ENCODE data around the gene DEPP1. TPM values are rescaled to one million over a fixed set of nuclear protein-coding genes. Genes with fewer than 3 reads are reported as not detected.

Gene DEPP1
- total RNA-seq, 1 donor from 2014 or later = 0.26 TPM

- FAIRE-seq (no peak), DNase-seq (ENCODE audit: low read depth) (no peak)
- Histone ChIP-seq H3K27me3 (ENCODE audit: control insufficient read depth, insufficient read depth, low read length) (no peaks in the 10 kb centered on the region), H3K4me3 (ENCODE audit: low read depth, low read length) (no peak overlapping the region), H3K36me3 (ENCODE audit: control insufficient read depth, insufficient read depth, low read length) (no peaks in the 10 kb centered on the region)
- TF ChIP-seq CTCF (IDR thresholded peaks at IDR 0.05; ENCODE audit: insufficient read depth, low read length, severe bottlenecking) = no peak
Observed at GRCh38 chr10:44956717-44957706, 21.6 kb downstream of the DEPP1 start.

- DNase-seq (ENCODE audit: low read depth) (no peak), FAIRE-seq (no peak)
- H3K4me3 ChIP-seq (ENCODE audit: low read depth, low read length) = no peak overlapping the region
- H3K27me3 ChIP-seq (ENCODE audit: control insufficient read depth, insufficient read depth, low read length) = no peaks in the 10 kb centered on the region
- TF ChIP-seq CTCF (IDR thresholded peaks at IDR 0.05; ENCODE audit: insufficient read depth, low read length, severe bottlenecking) = no peak
- H3K36me3 ChIP-seq (ENCODE audit: control insufficient read depth, insufficient read depth, low read length) = no peaks in the 10 kb centered on the region
Observed at GRCh38 chr10:44956226-44956625, 22.4 kb downstream of the DEPP1 start.

GRCh38 chr10:44955413-44956070 lies 23.1 kb downstream of the DEPP1 start:
- no peak for FAIRE-seq
- no peak for TF ChIP-seq CTCF (IDR thresholded peaks at IDR 0.05; ENCODE audit: insufficient read depth, low read length, severe bottlenecking)

GRCh38 chr10:44954962-44955361 lies 23.6 kb downstream of the DEPP1 start:
- no peaks in the 10 kb centered on the region for H3K36me3 ChIP-seq (ENCODE audit: control insufficient read depth, insufficient read depth, low read length)
- no peaks in the 10 kb centered on the region for H3K27me3 ChIP-seq (ENCODE audit: control insufficient read depth, insufficient read depth, low read length)
- no peak overlapping the region for H3K4me3 ChIP-seq (ENCODE audit: low read depth, low read length)
- no peak for TF ChIP-seq CTCF (IDR thresholded peaks at IDR 0.05; ENCODE audit: insufficient read depth, low read length, severe bottlenecking)
- FAIRE-seq (no peak), DNase-seq (ENCODE audit: low read depth) (no peak)

More at GRCh38 chr10:44955413-44956070, 23.1 kb downstream of the DEPP1 start:
- H3K27me3 ChIP-seq (ENCODE audit: control insufficient read depth, insufficient read depth, low read length) = no peaks in the 10 kb centered on the region
- no peak for DNase-seq (ENCODE audit: low read depth)
- no peak overlapping the region for H3K4me3 ChIP-seq (ENCODE audit: low read depth, low read length)
- no peaks in the 10 kb centered on the region for H3K36me3 ChIP-seq (ENCODE audit: control insufficient read depth, insufficient read depth, low read length)

- no peaks in the 10 kb centered on the region for H3K27me3 ChIP-seq (ENCODE audit: control insufficient read depth, insufficient read depth, low read length)
- no peaks in the 10 kb centered on the region for H3K36me3 ChIP-seq (ENCODE audit: control insufficient read depth, insufficient read depth, low read length)
- DNase-seq (ENCODE audit: low read depth) (no peak), FAIRE-seq (no peak)
- no peak overlapping the region for H3K4me3 ChIP-seq (ENCODE audit: low read depth, low read length)
- TF ChIP-seq CTCF (IDR thresholded peaks at IDR 0.05; ENCODE audit: insufficient read depth, low read length, severe bottlenecking) = no peak
Observed at GRCh38 chr10:44954042-44954441, 24.6 kb downstream of the DEPP1 start.
